GM23338 (cell line): ENCODE data around the gene NFIC. TPM values are rescaled to one million over a fixed set of nuclear protein-coding genes. Genes with fewer than 3 reads are reported as not detected.

Experiments
- ATAC-seq: fragments of 200-7000 bp; cut with Tn5 transposase; 3 replicates; pipeline ENCODE4 v1.9.1; 2020
- DNase-seq: peaks from one replicate; pipeline ENCODE4 v3.0.0-alpha.2; 2015; ENCODE audit warnings: low spot score
- H2AFZ ChIP-seq: fragments of 200-600 bp; sonication (generic); 2 replicates; pipeline ENCODE4 v1.8.0; 2016; ENCODE audit warnings: antibody characterized with exemption, mild to moderate bottlenecking, moderate library complexity
- H3F3A ChIP-seq: fragments of 200-600 bp; sonication (generic); replicated peaks from 2 replicates; pipeline ENCODE4 v1.8.0; 2017; ENCODE audit warnings: antibody characterized with exemption, mixed run types, low read depth
- H3K27ac ChIP-seq: fragments of 200-600 bp; sonication (generic); 2 replicates; pipeline ENCODE4 v1.6.1; 2016; ENCODE audit warnings: low read depth
- H3K27me3 ChIP-seq: fragments of 200-600 bp; sonication (generic); 2 replicates; pipeline ENCODE4 v1.8.0; 2016; ENCODE audit warnings: mild to moderate bottlenecking, mixed run types, moderate library complexity; ENCODE audit not compliant: insufficient read depth
- H3K36me3 ChIP-seq: fragments of 200-600 bp; sonication (generic); 2 replicates; pipeline ENCODE4 v1.8.0; 2016; ENCODE audit warnings: mild to moderate bottlenecking; ENCODE audit not compliant: insufficient read depth
- H3K4me1 ChIP-seq: fragments of 200-600 bp; sonication (generic); 2 replicates; pipeline ENCODE4 v1.8.0; 2016; ENCODE audit warnings: mild to moderate bottlenecking, moderate library complexity; ENCODE audit not compliant: insufficient read depth
- H3K4me2 ChIP-seq: fragments of 200-600 bp; sonication (generic); 2 replicates; pipeline ENCODE4 v1.7.1; 2017; ENCODE audit warnings: mixed run types
- H3K4me3 ChIP-seq: fragments of 200-600 bp; sonication (generic); 2 replicates; pipeline ENCODE4 v1.6.1; 2016; ENCODE audit warnings: mixed run types
- H3K79me2 ChIP-seq: fragments of 200-600 bp; sonication (generic); replicated peaks from 2 replicates; pipeline ENCODE4 v1.8.0; 2017; ENCODE audit warnings: mild to moderate bottlenecking; ENCODE audit not compliant: insufficient read depth
- H3K9me2 ChIP-seq: fragments of 200-600 bp; sonication (generic); 2 replicates; pipeline ENCODE4 v1.8.0; 2017; ENCODE audit not compliant: insufficient read depth
- H4K20me1 ChIP-seq: fragments of 200-600 bp; sonication (generic); replicated peaks from 2 replicates; pipeline ENCODE4 v1.8.0; 2017; ENCODE audit warnings: mild to moderate bottlenecking; ENCODE audit not compliant: insufficient read depth
- H3K27ac Mint-ChIP-seq: 2 replicates; pipeline ENCODE4 v1.8.0; 2020; ENCODE audit warnings: inconsistent platforms, mild to moderate bottlenecking, moderate library complexity, mixed read lengths
- H3K27me3 Mint-ChIP-seq: 3 replicates; pipeline ENCODE4 v1.8.0; 2022; ENCODE audit warnings: low read depth, mild to moderate bottlenecking, moderate library complexity, mixed read lengths, inconsistent platforms; ENCODE audit not compliant: insufficient read depth, poor library complexity
- H3K36me3 Mint-ChIP-seq: 3 replicates; pipeline ENCODE4 v1.8.0; 2021; ENCODE audit warnings: low read depth, mild to moderate bottlenecking, inconsistent platforms, moderate library complexity, mixed read lengths
- H3K4me1 Mint-ChIP-seq: 3 replicates; pipeline ENCODE4 v1.8.0; 2020; ENCODE audit warnings: mild to moderate bottlenecking, inconsistent platforms, mixed read lengths
- H3K4me3 Mint-ChIP-seq: 3 replicates; pipeline ENCODE4 v1.8.0; 2021; ENCODE audit warnings: moderate library complexity, mild to moderate bottlenecking, inconsistent platforms, mixed read lengths
- H3K9me3 Mint-ChIP-seq: 3 replicates; pipeline ENCODE4 v1.8.0; 2020; ENCODE audit warnings: moderate library complexity, mild to moderate bottlenecking, inconsistent platforms, mixed read lengths
- CREB1 ChIP-seq: fragments of 250-450 bp; sonication (Bioruptor Pico); IDR thresholded peaks from 2 replicates; pipeline ENCODE4 v1.5.0; 2020; ENCODE audit warnings: low read depth, mild to moderate bottlenecking, moderate library complexity
- EZH2 ChIP-seq: fragments of 200-600 bp; sonication (generic); IDR thresholded peaks from one replicate; pipeline ENCODE4 v1.8.0; 2017; ENCODE audit warnings: antibody characterized with exemption, mild to moderate bottlenecking, low read depth; ENCODE audit not compliant: unreplicated experiment
- EZH2phosphoT487 ChIP-seq: fragments of 200-600 bp; sonication (generic); IDR thresholded peaks from one replicate; pipeline ENCODE4 v1.8.1; 2018; ENCODE audit warnings: antibody characterized with exemption; ENCODE audit not compliant: unreplicated experiment
- JUNB ChIP-seq: IDR thresholded peaks from one replicate; pipeline ENCODE4 v1.6.1; 2016; ENCODE audit warnings: antibody characterized with exemption; ENCODE audit not compliant: unreplicated experiment
- NANOG ChIP-seq: IDR thresholded peaks from 2 replicates; pipeline ENCODE4 v1.6.1; 2016; ENCODE audit warnings: antibody characterized with exemption, borderline replicate concordance
- POLR2AphosphoS5 ChIP-seq: IDR thresholded peaks from 2 replicates; pipeline ENCODE4 v1.6.1; 2016; ENCODE audit warnings: antibody characterized with exemption, low read depth
- STAT1 ChIP-seq: IDR thresholded peaks from one replicate; pipeline ENCODE4 v1.6.1; 2016; ENCODE audit warnings: antibody characterized with exemption; ENCODE audit not compliant: unreplicated experiment
- ZNF114 ChIP-seq: fragments of 250-450 bp; sonication (Bioruptor Pico); IDR thresholded peaks from 2 replicates; pipeline ENCODE4 v1.5.0; 2020; ENCODE audit warnings: mild to moderate bottlenecking, moderate library complexity
- ZNF331 ChIP-seq: fragments of 250-450 bp; sonication (Bioruptor Pico); IDR thresholded peaks from 2 replicates; pipeline ENCODE4 v1.5.0; 2020; ENCODE audit warnings: low read depth, mild to moderate bottlenecking, moderate library complexity
- polyA plus RNA-seq: library from polyadenylated mRNA; unstranded; fragments of >200 nt; fragmentation: Nextera tagmentation; extraction: Ambion mirVana; gene quantifications from 2 replicates; pipeline ENCODE4 v1.2.1, GENCODE V29; 2016
- total RNA-seq: library from RNA; depleted of rRNA; stranded (reverse); fragments of >200 nt; shearing (Covaris generic); gene quantifications from 2 replicates; pipeline ENCODE4 v1.2.3, GENCODE V29; 2014
- TF ChIP-seq, protein P1 (sequence below): fragments of 250-450 bp; sonication (Bioruptor Pico); IDR thresholded peaks from 2 replicates; pipeline ENCODE4 v1.5.0; 2020; ENCODE audit warnings: mild to moderate bottlenecking, moderate library complexity
- TF ChIP-seq, protein P2 (sequence below): IDR thresholded peaks from 2 replicates; pipeline ENCODE4 v1.6.1; 2016; ENCODE audit warnings: antibody characterized with exemption
- TF ChIP-seq, protein P3 (sequence below): IDR thresholded peaks from one replicate; pipeline ENCODE4 v1.6.1; 2018; ENCODE audit warnings: antibody characterized with exemption; ENCODE audit not compliant: unreplicated experiment
- TF ChIP-seq, protein P4 (sequence below), 2 experiments: fragments of 200-600 bp in 1 of 2; sonication (generic) in 1 of 2; conservative IDR thresholded peaks; 2 replicates each; pipeline versions ENCODE4 v1.5.1 to v1.6.1; 2016 to 2017; ENCODE audit warnings: antibody characterized with exemption in 2 of 2, low read depth in 2 of 2, mild to moderate bottlenecking in 2 of 2, moderate library complexity in 1 of 2

The NFIC gene
- total and polyA plus RNA-seq, 2 experiments from 2014 or later: 1.3 to 5.3 TPM

DNA sequence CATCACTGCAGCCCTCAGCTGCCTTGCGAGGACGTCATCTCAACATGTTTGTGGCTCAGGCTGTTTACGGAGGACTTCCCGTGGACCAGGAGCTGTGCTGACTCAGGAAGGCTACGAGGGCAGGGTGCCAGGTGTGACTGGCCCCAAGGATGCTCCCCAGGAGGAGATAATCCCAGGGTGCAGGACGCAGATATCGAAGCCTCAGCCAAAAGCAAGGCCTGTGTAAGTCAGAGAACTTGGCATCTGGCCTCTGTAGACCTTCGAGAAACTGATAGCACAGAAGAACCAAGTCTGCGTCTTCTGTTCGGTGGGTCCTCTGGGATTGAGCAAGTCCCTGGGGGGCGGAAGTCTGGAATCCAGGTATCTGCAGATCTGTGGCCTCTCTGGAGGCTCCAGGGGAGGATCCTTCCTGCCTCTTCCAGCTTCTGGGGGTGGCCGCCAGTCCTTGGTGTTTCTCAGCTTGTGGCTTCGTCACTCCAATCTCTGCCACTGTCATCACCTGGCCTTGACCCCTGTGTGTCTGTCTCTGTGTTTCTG is 136.7 kb downstream of the NFIC start:
- H3K4me3 ChIP-seq: no peak overlapping the region
- peaks cover 5% of the 10 kb centered on the region; the same call in 1 of the 2 replicates for H4K20me1 ChIP-seq
- Mint-ChIP-seq H3K9me3 (peaks cover 4% of the 10 kb centered on the region; the same call in 1 of the 3 replicates), H3K4me3 (no peak overlapping the region), H3K27ac (no peak overlapping the region), H3K36me3 (peaks cover 4% of the 10 kb centered on the region), H3K27me3 (peaks cover 16% of the 10 kb centered on the region), H3K4me1 (peaks cover 13% of the 10 kb centered on the region)
- ATAC-seq: no peak
- no peak for TF ChIP-seq CREB1
- TF ChIP-seq, protein P1, sequence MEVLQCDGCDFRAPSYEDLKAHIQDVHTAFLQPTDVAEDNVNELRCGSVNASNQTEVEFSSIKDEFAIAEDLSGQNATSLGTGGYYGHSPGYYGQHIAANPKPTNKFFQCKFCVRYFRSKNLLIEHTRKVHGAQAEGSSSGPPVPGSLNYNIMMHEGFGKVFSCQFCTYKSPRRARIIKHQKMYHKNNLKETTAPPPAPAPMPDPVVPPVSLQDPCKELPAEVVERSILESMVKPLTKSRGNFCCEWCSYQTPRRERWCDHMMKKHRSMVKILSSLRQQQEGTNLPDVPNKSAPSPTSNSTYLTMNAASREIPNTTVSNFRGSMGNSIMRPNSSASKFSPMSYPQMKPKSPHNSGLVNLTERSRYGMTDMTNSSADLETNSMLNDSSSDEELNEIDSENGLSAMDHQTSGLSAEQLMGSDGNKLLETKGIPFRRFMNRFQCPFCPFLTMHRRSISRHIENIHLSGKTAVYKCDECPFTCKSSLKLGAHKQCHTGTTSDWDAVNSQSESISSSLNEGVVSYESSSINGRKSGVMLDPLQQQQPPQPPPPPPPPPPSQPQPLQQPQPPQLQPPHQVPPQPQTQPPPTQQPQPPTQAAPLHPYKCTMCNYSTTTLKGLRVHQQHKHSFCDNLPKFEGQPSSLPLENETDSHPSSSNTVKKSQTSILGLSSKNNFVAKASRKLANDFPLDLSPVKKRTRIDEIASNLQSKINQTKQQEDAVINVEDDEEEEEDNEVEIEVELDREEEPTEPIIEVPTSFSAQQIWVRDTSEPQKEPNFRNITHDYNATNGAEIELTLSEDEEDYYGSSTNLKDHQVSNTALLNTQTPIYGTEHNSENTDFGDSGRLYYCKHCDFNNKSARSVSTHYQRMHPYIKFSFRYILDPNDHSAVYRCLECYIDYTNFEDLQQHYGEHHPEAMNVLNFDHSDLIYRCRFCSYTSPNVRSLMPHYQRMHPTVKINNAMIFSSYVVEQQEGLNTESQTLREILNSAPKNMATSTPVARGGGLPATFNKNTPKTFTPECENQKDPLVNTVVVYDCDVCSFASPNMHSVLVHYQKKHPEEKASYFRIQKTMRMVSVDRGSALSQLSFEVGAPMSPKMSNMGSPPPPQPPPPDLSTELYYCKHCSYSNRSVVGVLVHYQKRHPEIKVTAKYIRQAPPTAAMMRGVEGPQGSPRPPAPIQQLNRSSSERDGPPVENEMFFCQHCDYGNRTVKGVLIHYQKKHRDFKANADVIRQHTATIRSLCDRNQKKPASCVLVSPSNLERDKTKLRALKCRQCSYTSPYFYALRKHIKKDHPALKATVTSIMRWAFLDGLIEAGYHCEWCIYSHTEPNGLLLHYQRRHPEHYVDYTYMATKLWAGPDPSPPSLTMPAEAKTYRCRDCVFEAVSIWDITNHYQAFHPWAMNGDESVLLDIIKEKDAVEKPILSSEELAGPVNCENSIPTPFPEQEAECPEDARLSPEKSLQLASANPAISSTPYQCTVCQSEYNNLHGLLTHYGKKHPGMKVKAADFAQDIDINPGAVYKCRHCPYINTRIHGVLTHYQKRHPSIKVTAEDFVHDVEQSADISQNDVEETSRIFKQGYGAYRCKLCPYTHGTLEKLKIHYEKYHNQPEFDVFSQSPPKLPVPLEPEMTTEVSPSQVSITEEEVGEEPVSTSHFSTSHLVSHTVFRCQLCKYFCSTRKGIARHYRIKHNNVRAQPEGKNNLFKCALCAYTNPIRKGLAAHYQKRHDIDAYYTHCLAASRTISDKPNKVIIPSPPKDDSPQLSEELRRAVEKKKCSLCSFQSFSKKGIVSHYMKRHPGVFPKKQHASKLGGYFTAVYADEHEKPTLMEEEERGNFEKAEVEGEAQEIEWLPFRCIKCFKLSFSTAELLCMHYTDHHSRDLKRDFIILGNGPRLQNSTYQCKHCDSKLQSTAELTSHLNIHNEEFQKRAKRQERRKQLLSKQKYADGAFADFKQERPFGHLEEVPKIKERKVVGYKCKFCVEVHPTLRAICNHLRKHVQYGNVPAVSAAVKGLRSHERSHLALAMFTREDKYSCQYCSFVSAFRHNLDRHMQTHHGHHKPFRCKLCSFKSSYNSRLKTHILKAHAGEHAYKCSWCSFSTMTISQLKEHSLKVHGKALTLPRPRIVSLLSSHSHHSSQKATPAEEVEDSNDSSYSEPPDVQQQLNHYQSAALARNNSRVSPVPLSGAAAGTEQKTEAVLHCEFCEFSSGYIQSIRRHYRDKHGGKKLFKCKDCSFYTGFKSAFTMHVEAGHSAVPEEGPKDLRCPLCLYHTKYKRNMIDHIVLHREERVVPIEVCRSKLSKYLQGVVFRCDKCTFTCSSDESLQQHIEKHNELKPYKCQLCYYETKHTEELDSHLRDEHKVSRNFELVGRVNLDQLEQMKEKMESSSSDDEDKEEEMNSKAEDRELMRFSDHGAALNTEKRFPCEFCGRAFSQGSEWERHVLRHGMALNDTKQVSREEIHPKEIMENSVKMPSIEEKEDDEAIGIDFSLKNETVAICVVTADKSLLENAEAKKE: no peak
- TF ChIP-seq, protein P2, sequence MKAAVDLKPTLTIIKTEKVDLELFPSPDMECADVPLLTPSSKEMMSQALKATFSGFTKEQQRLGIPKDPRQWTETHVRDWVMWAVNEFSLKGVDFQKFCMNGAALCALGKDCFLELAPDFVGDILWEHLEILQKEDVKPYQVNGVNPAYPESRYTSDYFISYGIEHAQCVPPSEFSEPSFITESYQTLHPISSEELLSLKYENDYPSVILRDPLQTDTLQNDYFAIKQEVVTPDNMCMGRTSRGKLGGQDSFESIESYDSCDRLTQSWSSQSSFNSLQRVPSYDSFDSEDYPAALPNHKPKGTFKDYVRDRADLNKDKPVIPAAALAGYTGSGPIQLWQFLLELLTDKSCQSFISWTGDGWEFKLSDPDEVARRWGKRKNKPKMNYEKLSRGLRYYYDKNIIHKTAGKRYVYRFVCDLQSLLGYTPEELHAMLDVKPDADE: no peak
- TF ChIP-seq ZNF331 (CRISPR knock-in tag): no peak
- TF ChIP-seq POLR2AphosphoS5: no peak
- TF ChIP-seq, protein P3, sequence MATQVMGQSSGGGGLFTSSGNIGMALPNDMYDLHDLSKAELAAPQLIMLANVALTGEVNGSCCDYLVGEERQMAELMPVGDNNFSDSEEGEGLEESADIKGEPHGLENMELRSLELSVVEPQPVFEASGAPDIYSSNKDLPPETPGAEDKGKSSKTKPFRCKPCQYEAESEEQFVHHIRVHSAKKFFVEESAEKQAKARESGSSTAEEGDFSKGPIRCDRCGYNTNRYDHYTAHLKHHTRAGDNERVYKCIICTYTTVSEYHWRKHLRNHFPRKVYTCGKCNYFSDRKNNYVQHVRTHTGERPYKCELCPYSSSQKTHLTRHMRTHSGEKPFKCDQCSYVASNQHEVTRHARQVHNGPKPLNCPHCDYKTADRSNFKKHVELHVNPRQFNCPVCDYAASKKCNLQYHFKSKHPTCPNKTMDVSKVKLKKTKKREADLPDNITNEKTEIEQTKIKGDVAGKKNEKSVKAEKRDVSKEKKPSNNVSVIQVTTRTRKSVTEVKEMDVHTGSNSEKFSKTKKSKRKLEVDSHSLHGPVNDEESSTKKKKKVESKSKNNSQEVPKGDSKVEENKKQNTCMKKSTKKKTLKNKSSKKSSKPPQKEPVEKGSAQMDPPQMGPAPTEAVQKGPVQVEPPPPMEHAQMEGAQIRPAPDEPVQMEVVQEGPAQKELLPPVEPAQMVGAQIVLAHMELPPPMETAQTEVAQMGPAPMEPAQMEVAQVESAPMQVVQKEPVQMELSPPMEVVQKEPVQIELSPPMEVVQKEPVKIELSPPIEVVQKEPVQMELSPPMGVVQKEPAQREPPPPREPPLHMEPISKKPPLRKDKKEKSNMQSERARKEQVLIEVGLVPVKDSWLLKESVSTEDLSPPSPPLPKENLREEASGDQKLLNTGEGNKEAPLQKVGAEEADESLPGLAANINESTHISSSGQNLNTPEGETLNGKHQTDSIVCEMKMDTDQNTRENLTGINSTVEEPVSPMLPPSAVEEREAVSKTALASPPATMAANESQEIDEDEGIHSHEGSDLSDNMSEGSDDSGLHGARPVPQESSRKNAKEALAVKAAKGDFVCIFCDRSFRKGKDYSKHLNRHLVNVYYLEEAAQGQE: no peak
- TF ChIP-seq STAT1: no peak
- TF ChIP-seq, protein P4, sequence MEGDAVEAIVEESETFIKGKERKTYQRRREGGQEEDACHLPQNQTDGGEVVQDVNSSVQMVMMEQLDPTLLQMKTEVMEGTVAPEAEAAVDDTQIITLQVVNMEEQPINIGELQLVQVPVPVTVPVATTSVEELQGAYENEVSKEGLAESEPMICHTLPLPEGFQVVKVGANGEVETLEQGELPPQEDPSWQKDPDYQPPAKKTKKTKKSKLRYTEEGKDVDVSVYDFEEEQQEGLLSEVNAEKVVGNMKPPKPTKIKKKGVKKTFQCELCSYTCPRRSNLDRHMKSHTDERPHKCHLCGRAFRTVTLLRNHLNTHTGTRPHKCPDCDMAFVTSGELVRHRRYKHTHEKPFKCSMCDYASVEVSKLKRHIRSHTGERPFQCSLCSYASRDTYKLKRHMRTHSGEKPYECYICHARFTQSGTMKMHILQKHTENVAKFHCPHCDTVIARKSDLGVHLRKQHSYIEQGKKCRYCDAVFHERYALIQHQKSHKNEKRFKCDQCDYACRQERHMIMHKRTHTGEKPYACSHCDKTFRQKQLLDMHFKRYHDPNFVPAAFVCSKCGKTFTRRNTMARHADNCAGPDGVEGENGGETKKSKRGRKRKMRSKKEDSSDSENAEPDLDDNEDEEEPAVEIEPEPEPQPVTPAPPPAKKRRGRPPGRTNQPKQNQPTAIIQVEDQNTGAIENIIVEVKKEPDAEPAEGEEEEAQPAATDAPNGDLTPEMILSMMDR (conservative IDR thresholded peaks at IDR 0.05; ENCODE audit: low read depth in 2 of 2): no peak
- TF ChIP-seq JUNB: no peak
- TF ChIP-seq ZNF114 (CRISPR knock-in tag): no peak
- TF ChIP-seq EZH2: no peak
- no peak for TF ChIP-seq EZH2phosphoT487
- no peak for TF ChIP-seq NANOG
- H3K27ac ChIP-seq: no peak overlapping the region
- no peaks in the 10 kb centered on the region for H3K27me3 ChIP-seq
- no peak overlapping the region for H2AFZ ChIP-seq
- no peak overlapping the region for H3K4me2 ChIP-seq
- H3K4me1 ChIP-seq: peaks cover 24% of the 10 kb centered on the region
- H3K79me2 ChIP-seq: peaks cover 22% of the 10 kb centered on the region
- H3K9me2 ChIP-seq: no peaks in the 10 kb centered on the region
- H3F3A ChIP-seq: 0 out of 2 replicates have a peak, but pooled peaks cover 2% of the 10 kb centered on the region
- no peak for DNase-seq
- H3K36me3 ChIP-seq: no peaks in the 10 kb centered on the region
